Breast epithelium (tissue), 4 donors: ENCODE data around the gene ERAL1. TPM values are rescaled to one million over a fixed set of nuclear protein-coding genes. Genes with fewer than 3 reads are reported as not detected.
"Not testable (repeated sequence)": the region's sequence is repeated elsewhere in the genome, so short reads cannot be mapped to it uniquely, and the experiment has no call there.

Experiments used
- DNase-seq, 2 donors: peaks; one replicate each; pipeline ENCODE4 v3.0.0-alpha.2; 2019; ENCODE audit warnings: low spot score in 2 of 2
- H3K27ac ChIP-seq, 2 donors: fragments of 200-600 bp; sonication (generic) in 1 of 2; one replicate each; pipeline ENCODE4 v1.5.1; 2016 to 2019; ENCODE audit warnings: mild to moderate bottlenecking in 1 of 2
- H3K27me3 ChIP-seq, 2 donors: fragments of 200-600 bp; sonication (generic) in 1 of 2; one replicate each; pipeline versions ENCODE4 v1.5.1 to v1.6.0; 2017 to 2019; ENCODE audit warnings: control low read depth in 1 of 2, mild to moderate bottlenecking in 1 of 2
- H3K36me3 ChIP-seq: fragments of 200-600 bp; one replicate; pipeline ENCODE4 v1.5.1; 2019
- H3K4me1 ChIP-seq, 2 donors: fragments of 200-600 bp; sonication (generic); one replicate each; pipeline ENCODE4 v1.5.1; 2016 to 2019; ENCODE audit warnings: control low read depth in 1 of 2
- H3K4me3 ChIP-seq, 3 donors: fragments of 200-600 bp; sonication (generic); 1 replicate in 2 of 3; 2 replicates in 1 of 3; pipeline ENCODE4 v1.5.1; 2016 to 2019; ENCODE audit warnings: mild to moderate bottlenecking in 3 of 3, moderate library complexity in 2 of 3
- H3K9me3 ChIP-seq, 2 donors: fragments of 200-600 bp; sonication (generic) in 1 of 2; one replicate each; pipeline ENCODE4 v1.5.1; 2016 to 2019; ENCODE audit warnings: control low read depth in 1 of 2
- CTCF ChIP-seq, 3 donors: fragments of 450-650 bp; IDR thresholded peaks; one replicate each; pipeline ENCODE4 v1.5.1; 2016 to 2017; ENCODE audit warnings: antibody characterized with exemption in 3 of 3, mild to moderate bottlenecking in 3 of 3, moderate library complexity in 3 of 3
- POLR2A ChIP-seq: fragments of 450-650 bp; IDR thresholded peaks from one replicate; pipeline ENCODE4 v1.6.1; 2016; ENCODE audit warnings: antibody characterized with exemption, mild to moderate bottlenecking, moderate library complexity
- POLR2AphosphoS5 ChIP-seq, 3 donors: sonication (generic); formaldehyde crosslinking; IDR thresholded peaks; one replicate each; pipeline ENCODE4 v1.6.1; 2017; ENCODE audit warnings: antibody characterized with exemption in 3 of 3
- intact Hi-C: fragments of 100-400 bp; cut with DNase I; formaldehyde crosslinking; loops from one replicate; pipeline ENCODE4 v1.15.1; 2023; ENCODE audit warnings: low total_unique reads
- total RNA-seq, 3 donors: library from RNA; depleted of rRNA; stranded (reverse); fragments of >200 nt; gene quantifications; one replicate each; pipeline ENCODE4 v1.1.0, GENCODE V29; 2016

The ERAL1 gene
- total RNA-seq, 3 donors from 2014 or later = 24.3 to 51.2 (median 26.4) TPM

GRCh38 chr17:28842282-28843012 lies 12.4 kb upstream of the ERAL1 start, which contains the start of gene FAM222B:
Gene FAM222B, minus strand, starts transcription at chr17:28842790. Its CDS starts 76,123 bp downstream, at chr17:28766667.
- TF ChIP-seq POLR2AphosphoS5 (IDR thresholded peaks at IDR 0.05) (peak in 2 of 3 donors; percentile 25 to 37), POLR2A (peak; percentile 29), CTCF (IDR thresholded peaks at IDR 0.05) (no peak)
- intact Hi-C loops = no loop called here
- peak; percentile 45 to 67 for DNase-seq
- Histone ChIP-seq H3K36me3 (no peaks in the 10 kb centered on the region), H3K4me3 (peak within 1 kb of the TSS; percentile 64 to 77 (median 75)), H3K4me1 (no peaks in the 10 kb centered on the region), H3K27me3 (no peaks in the 10 kb centered on the region), H3K9me3 (no peaks in the 10 kb centered on the region), H3K27ac (peak within 1 kb of the TSS; percentile 76 to 84)

- Histone ChIP-seq H3K36me3 (no peaks in the 10 kb centered on the region), H3K27me3 (no peaks in the 10 kb centered on the region), H3K27ac (no peak overlapping the region), H3K9me3 (no peaks in the 10 kb centered on the region), H3K4me1 (no peaks in the 10 kb centered on the region), H3K4me3 (no peak overlapping the region)
- intact Hi-C loops = no loop called here
- DNase-seq = no peak
- TF ChIP-seq POLR2A = no peak
- no peak for TF ChIP-seq POLR2AphosphoS5 (IDR thresholded peaks at IDR 0.05)
- no peak for TF ChIP-seq CTCF (IDR thresholded peaks at IDR 0.05)
Measured at GRCh38 chr17:28843816-28844148, 11.0 kb upstream of the ERAL1 start.

- intact Hi-C loops = no loop called here
- no peaks in the 10 kb centered on the region for H3K4me1 ChIP-seq
- no peak for DNase-seq
- no peaks in the 10 kb centered on the region for H3K27me3 ChIP-seq
- H3K27ac ChIP-seq = no peak overlapping the region
- no peaks in the 10 kb centered on the region for H3K9me3 ChIP-seq
- no peak overlapping the region for H3K4me3 ChIP-seq
- TF ChIP-seq POLR2A (no peak), POLR2AphosphoS5 (IDR thresholded peaks at IDR 0.05) (no peak), CTCF (IDR thresholded peaks at IDR 0.05) (no peak)
- H3K36me3 ChIP-seq = no peaks in the 10 kb centered on the region
Measured at GRCh38 chr17:28846231-28846630, 8.6 kb upstream of the ERAL1 start.

- H3K27me3 ChIP-seq, DNase-seq, H3K9me3 ChIP-seq, H3K36me3 ChIP-seq, H3K27ac ChIP-seq, H3K4me1 ChIP-seq, H3K4me3 ChIP-seq, intact Hi-C loops: not testable (repeated sequence)
Measured at GRCh38 chr17:28846699-28847098, 8.1 kb upstream of the ERAL1 start.

- TF ChIP-seq CTCF (IDR thresholded peaks at IDR 0.05) = peak in 1 of 3 donors; percentile 15
- H3K4me1 ChIP-seq, H3K4me3 ChIP-seq, H3K27me3 ChIP-seq, H3K27ac ChIP-seq, H3K36me3 ChIP-seq, H3K9me3 ChIP-seq, DNase-seq, intact Hi-C loops: not testable (repeated sequence)
Measured at GRCh38 chr17:28848667-28849066, 6.1 kb upstream of the ERAL1 start.
